ENCODE data around the gene PRKAG2. TPM values are rescaled to one million over a fixed set of nuclear protein-coding genes. Genes with fewer than 3 reads are reported as not detected.

PRKAG2 gene
- polyA plus RNA-seq, 1 of the 3 experiments (the other 2 are of a cell fraction): 51.6 TPM

GRCh38 chr7:151552352-151553028 lies 324.4 kb downstream of the PRKAG2 start:
- H3K9me3 ChIP-seq: no peaks in the 10 kb centered on the region
- H3K4me2 ChIP-seq: no peak overlapping the region
- no peaks in the 10 kb centered on the region for H3F3A ChIP-seq (replicated peaks; ENCODE audit: insufficient read depth)
- POLR2A ChIA-PET: interaction anchor here (1.1 kb wide), 1 partner anchor 32 kb away, joined by 3 read pairs; no protein-coding TSS in a partner anchor
- CTCF ChIA-PET: interaction anchor here (0.9 to 1.7 kb wide), 5 partner anchors 17 to 204 kb away, joined by 3 to 5 read pairs (median 5); no protein-coding TSS in a partner anchor
- no peak for TF ChIP-seq FOSL2 (IDR thresholded peaks at IDR 0.05; ENCODE audit: borderline replicate concordance, low read depth)
- TF ChIP-seq SMC3 (IDR thresholded peaks at IDR 0.05; ENCODE audit: low read depth, low read length): no peak
- TF ChIP-seq USF1 (IDR thresholded peaks at IDR 0.05; ENCODE audit: borderline replicate concordance, low read depth): no peak
- no peak for TF ChIP-seq REST (IDR thresholded peaks at IDR 0.05; ENCODE audit: low read depth, low read length)
- no peak for TF ChIP-seq PBX3 (IDR thresholded peaks at IDR 0.05)
- no peak for TF ChIP-seq JUND (IDR thresholded peaks at IDR 0.05)
- TF ChIP-seq NFIC (IDR thresholded peaks at IDR 0.05; ENCODE audit: borderline replicate concordance): no peak
- H4K20me1 ChIP-seq (ENCODE audit: insufficient read depth): no peaks in the 10 kb centered on the region
- no peak for DNase-seq
- H3K79me2 ChIP-seq (ENCODE audit: insufficient read depth): no peaks in the 10 kb centered on the region
- H3K9me2 ChIP-seq: no peaks in the 10 kb centered on the region
- no peak overlapping the region for H2AFZ ChIP-seq (ENCODE audit: low read depth)
- no peaks in the 10 kb centered on the region for H3K27me3 ChIP-seq (ENCODE audit: insufficient read depth)
- H3K27ac ChIP-seq (ENCODE audit: low read depth in 2 of 2, low read length in 1 of 2): no peak overlapping the region
- 71% methylated on average over 10 of the region's 10 CpGs for WGBS (ENCODE audit: low lambda C conversion rate)
- H3K9ac ChIP-seq: no peak overlapping the region
- no peak overlapping the region for H3K4me3 ChIP-seq (ENCODE audit: low read depth in 2 of 2, low read length in 1 of 2)
- peaks cover 8 to 14% of the 10 kb centered on the region in 2 experiments for H3K36me3 ChIP-seq (replicated peaks in 1 of 2; ENCODE audit: control insufficient read depth in 1 of 2, insufficient read depth in 2 of 2, low read length in 1 of 2)
- H3K4me1 ChIP-seq (ENCODE audit: control insufficient read depth in 1 of 2, insufficient read depth in 2 of 2, low read depth in 1 of 2, low read length in 1 of 2): peaks cover 0 to 2% of the 10 kb centered on the region in 2 experiments; a peak in 1 of 4 replicates

GRCh38 chr7:151551820-151552219 lies 325.1 kb downstream of the PRKAG2 start:
- H3K9me2 ChIP-seq: no peaks in the 10 kb centered on the region
- no peak overlapping the region for H3K27ac ChIP-seq (ENCODE audit: low read depth in 2 of 2, low read length in 1 of 2)
- POLR2A ChIA-PET: interaction anchor here (1.1 kb wide), 1 partner anchor 31 kb away, joined by 3 read pairs; no protein-coding TSS in a partner anchor
- no peak for DNase-seq
- no peaks in the 10 kb centered on the region for H3K9me3 ChIP-seq
- no peak overlapping the region for H3K4me2 ChIP-seq
- no peak for TF ChIP-seq MAX (IDR thresholded peaks at IDR 0.05; ENCODE audit: low read depth)
- no peak for TF ChIP-seq NFIC (IDR thresholded peaks at IDR 0.05; ENCODE audit: borderline replicate concordance)
- no peak for TF ChIP-seq ZBTB33 (IDR thresholded peaks at IDR 0.05; ENCODE audit: borderline replicate concordance, low read depth)
- no peak for TF ChIP-seq CHD2 (IDR thresholded peaks at IDR 0.05; ENCODE audit: low read length, partially characterized antibody)
- no peak for TF ChIP-seq JUND (IDR thresholded peaks at IDR 0.05)
- TF ChIP-seq USF1 (IDR thresholded peaks at IDR 0.05; ENCODE audit: borderline replicate concordance, low read depth): no peak
- H3K79me2 ChIP-seq (ENCODE audit: insufficient read depth): no peaks in the 10 kb centered on the region
- 98% methylated on average over 7 of the region's 7 CpGs for WGBS (ENCODE audit: low lambda C conversion rate)
- CTCF ChIA-PET: interaction anchor here (0.9 to 1.7 kb wide), 2 partner anchors 18 to 153 kb away, joined by 3 to 5 read pairs; no protein-coding TSS in a partner anchor
- H3F3A ChIP-seq (replicated peaks; ENCODE audit: insufficient read depth): no peaks in the 10 kb centered on the region
- no peaks in the 10 kb centered on the region for H3K27me3 ChIP-seq (ENCODE audit: insufficient read depth)
- H3K36me3 ChIP-seq (replicated peaks in 1 of 2; ENCODE audit: control insufficient read depth in 1 of 2, insufficient read depth in 2 of 2, low read length in 1 of 2): peaks cover 7 to 10% of the 10 kb centered on the region in 2 experiments
- no peak overlapping the region for H2AFZ ChIP-seq (ENCODE audit: low read depth)
- H4K20me1 ChIP-seq (ENCODE audit: insufficient read depth): no peaks in the 10 kb centered on the region
- peaks cover 0 to 2% of the 10 kb centered on the region in 2 experiments; a peak in 2 of 4 replicates for H3K4me1 ChIP-seq (ENCODE audit: control insufficient read depth in 1 of 2, insufficient read depth in 2 of 2, low read depth in 1 of 2, low read length in 1 of 2)
- no peak overlapping the region for H3K9ac ChIP-seq
- no peak overlapping the region for H3K4me3 ChIP-seq (ENCODE audit: low read depth in 2 of 2, low read length in 1 of 2)
